Panc1 (cell line): ENCODE data around the gene CTNND2.

Experiments used
- POLR2AphosphoS5 ChIP-seq: IDR thresholded peaks from 2 replicates; pipeline ENCODE4 v1.6.1; 2012; ENCODE audit warnings: mild to moderate bottlenecking, low read depth, low read length, moderate library complexity
- TCF7L2 ChIP-seq: IDR thresholded peaks from 2 replicates; pipeline ENCODE4 v1.6.1; 2011; ENCODE audit warnings: mild to moderate bottlenecking, low read depth, low read length, inconsistent platforms
- TF ChIP-seq, protein P1 (sequence below): fragments of 450-650 bp; IDR thresholded peaks from 2 replicates; pipeline ENCODE4 v1.5.1; 2017; ENCODE audit warnings: mild to moderate bottlenecking

GRCh38 chr5:11594021-11594420 is 310.2 kb downstream of the CTNND2 start:
- no peak for TF ChIP-seq TCF7L2
- TF ChIP-seq, protein P1, sequence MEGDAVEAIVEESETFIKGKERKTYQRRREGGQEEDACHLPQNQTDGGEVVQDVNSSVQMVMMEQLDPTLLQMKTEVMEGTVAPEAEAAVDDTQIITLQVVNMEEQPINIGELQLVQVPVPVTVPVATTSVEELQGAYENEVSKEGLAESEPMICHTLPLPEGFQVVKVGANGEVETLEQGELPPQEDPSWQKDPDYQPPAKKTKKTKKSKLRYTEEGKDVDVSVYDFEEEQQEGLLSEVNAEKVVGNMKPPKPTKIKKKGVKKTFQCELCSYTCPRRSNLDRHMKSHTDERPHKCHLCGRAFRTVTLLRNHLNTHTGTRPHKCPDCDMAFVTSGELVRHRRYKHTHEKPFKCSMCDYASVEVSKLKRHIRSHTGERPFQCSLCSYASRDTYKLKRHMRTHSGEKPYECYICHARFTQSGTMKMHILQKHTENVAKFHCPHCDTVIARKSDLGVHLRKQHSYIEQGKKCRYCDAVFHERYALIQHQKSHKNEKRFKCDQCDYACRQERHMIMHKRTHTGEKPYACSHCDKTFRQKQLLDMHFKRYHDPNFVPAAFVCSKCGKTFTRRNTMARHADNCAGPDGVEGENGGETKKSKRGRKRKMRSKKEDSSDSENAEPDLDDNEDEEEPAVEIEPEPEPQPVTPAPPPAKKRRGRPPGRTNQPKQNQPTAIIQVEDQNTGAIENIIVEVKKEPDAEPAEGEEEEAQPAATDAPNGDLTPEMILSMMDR: no peak
- TF ChIP-seq POLR2AphosphoS5: no peak
